Uterus (tissue), 2 donors: ENCODE data around the gene NCBP3.

ENCODE experiments used
- CTCF ChIP-seq, 4 experiments: fragments of 200-600 bp in 2 of 4; fragments of 450-650 bp in 2 of 4; sonication (generic) in 2 of 4; IDR thresholded peaks; one replicate each; pipeline ENCODE4 v1.5.1; 2016 to 2019; ENCODE audit warnings: antibody characterized with exemption in 4 of 4, mild to moderate bottlenecking in 2 of 4, moderate library complexity in 1 of 4
- POLR2A ChIP-seq, 2 donors: fragments of 450-650 bp; IDR thresholded peaks; one replicate each; pipeline ENCODE4 v1.6.1; 2016; ENCODE audit warnings: antibody characterized with exemption in 2 of 2, mild to moderate bottlenecking in 1 of 2, moderate library complexity in 1 of 2

GRCh38 chr17:3771140-3771539 lies 74.9 kb downstream of the NCBP3 start:
- TF ChIP-seq POLR2A (IDR thresholded peaks at IDR 0.05), result no peak
- no peak for TF ChIP-seq CTCF (IDR thresholded peaks at IDR 0.05)
